PFSK-1 (cell line): ENCODE measurements around the gene BMP5.

Experiments used
- FOXP2 ChIP-seq: optimal IDR thresholded peaks from 2 replicates; pipeline ENCODE3; 2011; ENCODE audit warnings: borderline replicate concordance, control low read depth, inconsistent platforms; ENCODE audit not compliant: insufficient read depth; ENCODE audit errors: extremely low read length, extremely low read depth
- POLR2AphosphoS5 ChIP-seq: IDR thresholded peaks from 2 replicates; pipeline ENCODE4 v1.6.1; 2012; ENCODE audit warnings: low read depth, mild to moderate bottlenecking, control low read depth, low read length, moderate library complexity
- REST ChIP-seq, 2 experiments: IDR thresholded peaks; 2 replicates each; pipeline versions ENCODE4 v1.6.1 to v1.8.0; 2011 to 2012; ENCODE audit warnings: low read depth in 2 of 2, low read length in 2 of 2, control low read depth in 1 of 2, inconsistent platforms in 1 of 2, mild to moderate bottlenecking in 1 of 2, moderate library complexity in 1 of 2; ENCODE audit not compliant: insufficient read depth in 1 of 2
- SIN3A ChIP-seq: IDR thresholded peaks from 2 replicates; pipeline ENCODE4 v1.6.1; 2012; ENCODE audit warnings: mild to moderate bottlenecking, low read length, moderate library complexity, borderline replicate concordance; ENCODE audit not compliant: insufficient read depth
- TAF1 ChIP-seq: IDR thresholded peaks from 2 replicates; pipeline ENCODE4 v1.6.1; 2012; ENCODE audit warnings: low read length, control low read depth, borderline replicate concordance; ENCODE audit not compliant: insufficient read depth

The BMP5 gene

GRCh38 chr6:55704421-55704820 is 171.0 kb downstream of the BMP5 start:
- TF ChIP-seq POLR2AphosphoS5 (no peak), FOXP2 (no peak), SIN3A (no peak), REST (IDR thresholded peaks at IDR 0.05; ENCODE audit: insufficient read depth in 1 of 2, low read depth in 2 of 2, low read length in 2 of 2) (no peak), TAF1 (no peak)
